ENCODE data around the gene VSTM2A. TPM values are rescaled to one million over a fixed set of nuclear protein-coding genes. Genes with fewer than 3 reads are reported as not detected.

The VSTM2A gene
- total RNA-seq, result not detected in 2 replicates

DNA sequence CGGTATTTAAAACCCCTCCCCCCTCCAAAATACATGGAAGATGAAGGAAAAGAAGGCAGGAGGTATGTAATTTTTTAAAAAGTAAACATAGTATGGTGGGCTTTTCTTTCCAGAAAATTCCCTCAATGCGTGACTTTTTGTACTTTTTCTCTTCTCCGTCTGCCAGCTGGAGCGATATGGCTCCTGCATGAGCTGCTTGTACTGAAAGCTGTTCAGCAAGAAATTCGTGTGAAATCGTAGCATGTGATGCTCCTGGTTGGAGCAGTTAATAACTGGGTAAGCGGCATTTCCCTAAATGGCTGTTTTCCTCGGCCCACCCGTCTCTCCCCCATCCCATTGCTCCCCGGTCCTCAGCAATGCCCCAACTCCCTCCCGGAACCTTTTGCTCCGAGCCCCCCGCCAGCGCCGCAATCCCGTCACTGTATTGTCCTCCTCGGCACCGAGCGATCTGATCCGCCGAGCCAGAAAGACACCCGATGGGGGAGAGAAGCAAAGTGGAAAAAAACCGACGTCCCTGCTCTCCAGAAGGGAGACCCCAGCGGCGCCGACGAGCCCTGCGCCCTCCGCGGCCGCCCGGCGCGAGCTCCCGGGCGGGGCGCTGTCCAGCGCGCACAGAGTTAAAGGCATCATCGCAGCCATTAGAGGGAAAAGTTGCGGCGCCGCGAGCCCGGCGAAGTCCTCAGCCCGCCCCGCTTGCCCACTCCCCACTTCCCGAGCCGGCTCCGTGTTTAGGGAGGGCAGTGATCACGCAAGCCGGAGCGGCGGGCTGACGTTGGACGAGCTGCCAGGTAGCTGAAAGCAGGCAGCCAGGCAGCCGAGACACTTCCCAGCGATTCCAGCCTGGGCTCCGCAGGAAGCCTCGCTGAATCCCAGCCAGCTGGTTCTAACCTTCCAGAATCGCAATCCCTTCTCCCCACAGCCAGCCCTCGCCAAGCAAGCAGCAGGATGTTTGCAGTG lies at the start of gene VSTM2A:
VSTM2A (plus strand) TSS at position 707 of the 957 bp plus-strand sequence. CDS start 356 bp downstream, outside the sequence.

Other genes with a start within 250 kb of the VSTM2A start
- 854 and 890 TPM in 2 replicates for gene SEC61G, start 216.8 kb downstream of the VSTM2A start, total RNA-seq